Endothelial cell of umbilical vein (primary cell): ENCODE measurements around the gene EHMT1.

Experiments
- TF ChIP-seq, protein P1 (sequence below), 2 donors: IDR thresholded peaks; 1 replicate in 1 of 2; 2 replicates in 1 of 2; pipeline ENCODE4 v1.5.1; 2011; ENCODE audit warnings: low read length in 2 of 2, mild to moderate bottlenecking in 2 of 2, moderate library complexity in 2 of 2, control low read depth in 1 of 2, inconsistent platforms in 1 of 2, low read depth in 1 of 2; ENCODE audit not compliant: insufficient read depth in 1 of 2; ENCODE audit errors: extremely low read depth in 1 of 2
- TF ChIP-seq, protein P2 (sequence below): IDR thresholded peaks from 2 replicates; pipeline ENCODE4 v1.6.1; 2011; ENCODE audit not compliant: insufficient read depth, insufficient read length

DNA sequence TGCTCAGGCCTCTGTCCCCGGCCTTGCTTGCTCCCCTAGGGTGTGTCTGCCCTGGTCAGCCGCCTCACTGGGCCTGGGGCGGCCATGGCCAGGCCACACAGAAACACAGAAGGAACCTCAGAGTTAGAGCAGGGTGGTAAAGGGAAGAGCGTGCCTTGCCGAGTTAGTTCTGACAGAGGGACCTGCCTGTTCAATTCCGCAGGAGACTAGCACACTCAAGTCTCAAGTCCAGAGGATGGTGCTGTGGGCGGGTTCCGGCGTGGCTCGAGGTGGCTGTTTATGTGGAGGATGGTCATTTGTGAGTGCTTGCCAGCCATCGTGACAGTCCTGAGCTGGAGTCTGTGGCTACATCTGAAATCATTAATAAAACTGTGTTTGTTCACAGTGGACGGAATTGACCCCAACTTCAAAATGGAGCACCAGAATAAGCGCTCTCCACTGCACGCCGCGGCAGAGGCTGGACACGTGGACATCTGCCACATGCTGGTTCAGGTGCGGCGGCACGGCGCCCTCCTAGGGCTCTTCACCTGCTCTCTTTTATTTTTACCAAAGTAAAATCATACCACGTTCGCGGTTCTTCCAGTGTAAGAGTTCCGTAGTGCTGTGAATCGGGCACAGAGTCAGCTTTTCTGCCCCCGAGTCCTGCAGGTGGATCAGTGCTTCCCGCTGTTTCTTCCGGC, 163.2 kb downstream of the EHMT1 start:
- TF ChIP-seq, protein P1, sequence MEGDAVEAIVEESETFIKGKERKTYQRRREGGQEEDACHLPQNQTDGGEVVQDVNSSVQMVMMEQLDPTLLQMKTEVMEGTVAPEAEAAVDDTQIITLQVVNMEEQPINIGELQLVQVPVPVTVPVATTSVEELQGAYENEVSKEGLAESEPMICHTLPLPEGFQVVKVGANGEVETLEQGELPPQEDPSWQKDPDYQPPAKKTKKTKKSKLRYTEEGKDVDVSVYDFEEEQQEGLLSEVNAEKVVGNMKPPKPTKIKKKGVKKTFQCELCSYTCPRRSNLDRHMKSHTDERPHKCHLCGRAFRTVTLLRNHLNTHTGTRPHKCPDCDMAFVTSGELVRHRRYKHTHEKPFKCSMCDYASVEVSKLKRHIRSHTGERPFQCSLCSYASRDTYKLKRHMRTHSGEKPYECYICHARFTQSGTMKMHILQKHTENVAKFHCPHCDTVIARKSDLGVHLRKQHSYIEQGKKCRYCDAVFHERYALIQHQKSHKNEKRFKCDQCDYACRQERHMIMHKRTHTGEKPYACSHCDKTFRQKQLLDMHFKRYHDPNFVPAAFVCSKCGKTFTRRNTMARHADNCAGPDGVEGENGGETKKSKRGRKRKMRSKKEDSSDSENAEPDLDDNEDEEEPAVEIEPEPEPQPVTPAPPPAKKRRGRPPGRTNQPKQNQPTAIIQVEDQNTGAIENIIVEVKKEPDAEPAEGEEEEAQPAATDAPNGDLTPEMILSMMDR (IDR thresholded peaks at IDR 0.05; ENCODE audit: extremely low read depth in 1 of 2, insufficient read depth in 1 of 2, low read depth in 1 of 2, low read length in 2 of 2) = no peak
- TF ChIP-seq, protein P2, sequence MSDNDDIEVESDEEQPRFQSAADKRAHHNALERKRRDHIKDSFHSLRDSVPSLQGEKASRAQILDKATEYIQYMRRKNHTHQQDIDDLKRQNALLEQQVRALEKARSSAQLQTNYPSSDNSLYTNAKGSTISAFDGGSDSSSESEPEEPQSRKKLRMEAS = no peak
